ENCODE results near the gene SLC9A8. TPM values are rescaled to one million over a fixed set of nuclear protein-coding genes. Genes with fewer than 3 reads are reported as not detected.

Gene SLC9A8
- polyA plus RNA-seq, 1 experiment: 2.3 TPM

DNA sequence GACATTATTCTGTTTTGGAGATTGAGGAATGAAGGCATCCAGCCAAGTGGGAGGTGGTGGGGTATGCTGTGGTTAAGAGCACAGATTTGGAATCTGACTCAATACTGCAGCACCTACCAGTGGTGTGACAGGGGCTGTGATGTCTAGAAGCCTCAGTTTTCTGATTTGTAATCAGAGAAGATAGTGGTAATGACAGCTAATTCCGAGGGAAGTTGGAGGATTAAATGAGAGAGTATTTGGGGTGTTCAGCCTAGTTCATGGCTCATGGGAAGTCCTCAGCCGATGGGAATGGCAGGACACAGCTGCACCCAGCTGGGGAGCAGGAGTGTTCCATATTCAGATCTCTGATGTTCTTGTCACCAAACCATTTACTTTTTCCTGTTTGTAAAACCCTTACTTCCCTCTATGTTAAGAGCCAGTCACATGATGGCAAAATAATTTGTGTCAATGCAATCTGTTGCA lies 9.3 kb downstream of the SLC9A8 start:
- CTCF ChIA-PET: interaction anchor here (1.0 to 6.6 kb wide), 4 partner anchors 9 to 280 kb away, joined by 3 to 43 read pairs (median 4); partner anchors contain the start of gene SLC9A8
- no peaks in the 10 kb centered on the region for H3K27me3 ChIP-seq (ENCODE audit: control insufficient read depth, insufficient read depth, low read length)
- peak; percentile 56 for TF ChIP-seq CTCF (IDR thresholded peaks at IDR 0.05; ENCODE audit: low read depth, low read length)
- POLR2A ChIA-PET: interaction anchor here (1.3 kb wide), 1 partner anchor 9 kb away, joined by 4 read pairs; the partner anchor contains the start of gene SLC9A8
- DNase-seq (ENCODE audit: low read depth, low spot score): no peak
- H3K4me3 ChIP-seq (ENCODE audit: low read depth, low read length): no peak overlapping the region
- H3K27ac ChIP-seq (ENCODE audit: low read depth, low read length): no peak overlapping the region
- no peaks in the 10 kb centered on the region for H3K9me3 ChIP-seq (ENCODE audit: control insufficient read depth, insufficient read depth, low read length)

DNA sequence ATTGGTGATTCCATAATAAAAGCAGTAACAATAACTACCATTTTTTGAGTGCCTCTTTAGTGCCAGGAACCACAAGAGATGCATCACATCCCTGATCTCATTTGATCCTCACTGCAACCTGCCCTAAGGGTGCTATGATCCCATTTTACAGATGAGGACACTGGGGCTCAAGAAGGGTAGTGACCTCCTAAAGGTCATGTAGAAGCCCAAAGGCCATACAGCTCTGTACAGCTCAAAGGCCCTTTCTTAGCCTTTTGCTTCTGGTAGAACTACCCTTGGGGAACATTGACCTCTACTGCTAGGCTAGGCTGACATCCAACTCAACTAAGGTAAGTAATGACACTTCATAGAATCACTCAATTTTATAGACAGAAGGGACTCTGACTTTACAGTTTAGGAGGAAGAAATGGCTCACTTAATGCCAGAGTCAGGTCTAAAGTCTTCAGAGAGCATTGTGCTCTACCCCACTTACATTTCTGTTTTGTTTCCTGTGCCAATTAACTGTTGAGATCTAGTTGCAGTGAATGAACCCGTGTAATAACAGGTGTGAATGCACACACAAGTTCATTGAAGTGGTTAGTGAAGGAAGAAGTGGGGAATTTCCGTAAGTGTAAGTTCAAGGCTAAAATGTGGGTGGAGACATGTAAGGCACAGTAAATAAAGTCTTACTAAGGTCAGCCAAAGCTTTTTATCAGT lies 10.7 kb downstream of the SLC9A8 start:
- ChIA-PET CTCF (interaction anchor here (6.6 kb wide), 1 partner anchor 23 kb away, joined by 43 read pairs; no protein-coding TSS in a partner anchor), POLR2A (no interaction called here)
- no peak for TF ChIP-seq CTCF (IDR thresholded peaks at IDR 0.05; ENCODE audit: low read depth, low read length)
- no peak overlapping the region for H3K4me3 ChIP-seq (ENCODE audit: low read depth, low read length)
- no peak for DNase-seq (ENCODE audit: low read depth, low spot score)
- no peaks in the 10 kb centered on the region for H3K27me3 ChIP-seq (ENCODE audit: control insufficient read depth, insufficient read depth, low read length)
- no peaks in the 10 kb centered on the region for H3K9me3 ChIP-seq (ENCODE audit: control insufficient read depth, insufficient read depth, low read length)
- no peak overlapping the region for H3K27ac ChIP-seq (ENCODE audit: low read depth, low read length)

DNA sequence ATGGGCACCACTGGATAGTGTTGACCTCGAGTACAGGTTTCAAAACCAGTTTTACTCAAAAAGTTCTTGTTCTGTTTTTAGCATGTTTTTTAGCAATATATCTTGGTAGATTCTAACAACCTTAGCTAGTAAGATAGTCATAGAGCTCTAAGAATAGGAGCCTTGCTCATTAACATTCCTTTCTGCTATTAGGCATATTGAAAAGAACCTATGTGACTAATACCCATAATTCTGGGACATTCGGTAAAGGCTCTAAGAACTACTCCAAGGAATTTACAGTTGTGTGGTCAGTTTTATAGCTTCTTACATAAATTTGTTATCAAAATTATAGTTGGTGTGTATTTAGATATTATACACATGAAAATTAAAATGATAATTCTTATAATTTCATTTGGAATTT lies 11.6 kb downstream of the SLC9A8 start:
- no peak overlapping the region for H3K27ac ChIP-seq (ENCODE audit: low read depth, low read length)
- no peak for TF ChIP-seq CTCF (IDR thresholded peaks at IDR 0.05; ENCODE audit: low read depth, low read length)
- H3K4me3 ChIP-seq (ENCODE audit: low read depth, low read length): no peak overlapping the region
- H3K9me3 ChIP-seq (ENCODE audit: control insufficient read depth, insufficient read depth, low read length): no peaks in the 10 kb centered on the region
- CTCF ChIA-PET: interaction anchor here (6.6 kb wide), 1 partner anchor 22 kb away, joined by 43 read pairs; no protein-coding TSS in a partner anchor
- H3K27me3 ChIP-seq (ENCODE audit: control insufficient read depth, insufficient read depth, low read length): no peaks in the 10 kb centered on the region
- DNase-seq (ENCODE audit: low read depth, low spot score): no peak
- POLR2A ChIA-PET: no interaction called here

GRCh38 chr20:49825521-49826033 lies 12.9 kb downstream of the SLC9A8 start:
- CTCF ChIA-PET: interaction anchor here (0.5 to 6.6 kb wide), 2 partner anchors 21 to 143 kb away, joined by 9 to 43 read pairs; no protein-coding TSS in a partner anchor
- POLR2A ChIA-PET: interaction anchor here (0.6 kb wide), 1 partner anchor 15 kb away, joined by 7 read pairs; no protein-coding TSS in a partner anchor
- H3K27ac ChIP-seq (ENCODE audit: low read depth, low read length): no peak overlapping the region
- H3K27me3 ChIP-seq (ENCODE audit: control insufficient read depth, insufficient read depth, low read length): no peaks in the 10 kb centered on the region
- no peak overlapping the region for H3K4me3 ChIP-seq (ENCODE audit: low read depth, low read length)
- H3K9me3 ChIP-seq (ENCODE audit: control insufficient read depth, insufficient read depth, low read length): no peaks in the 10 kb centered on the region
- no peak for TF ChIP-seq CTCF (IDR thresholded peaks at IDR 0.05; ENCODE audit: low read depth, low read length)
- no peak for DNase-seq (ENCODE audit: low read depth, low spot score)

All from AG04450 (cell line).